ENCODE results near the gene SLC13A3.

GRCh38 chr20:46584508-46584907, 66.8 kb downstream of the SLC13A3 start:
- TF ChIP-seq CTCF (IDR thresholded peaks at IDR 0.05) (no peak), USF2 (IDR thresholded peaks at IDR 0.05) (no peak), POLR2A (IDR thresholded peaks at IDR 0.05; ENCODE audit: low read length) (no peak), NFE2L2 (conservative IDR thresholded peaks at IDR 0.05; ENCODE audit: low read length) (no peak), HOXB13 (CRISPR knock-in tag; IDR thresholded peaks at IDR 0.05; ENCODE audit: low read depth) (no peak), HOXA7 (CRISPR knock-in tag; IDR thresholded peaks at IDR 0.05) (no peak), JUN (IDR thresholded peaks at IDR 0.05) (no peak), RAD21 (conservative IDR thresholded peaks at IDR 0.05 in 1 of 2, IDR thresholded peaks at IDR 0.05 in 1 of 2) (no peak), SREBF2 (IDR thresholded peaks at IDR 0.05) (no peak), NPAS2 (CRISPR knock-in tag; IDR thresholded peaks at IDR 0.05; ENCODE audit: borderline replicate concordance) (no peak), MAZ (IDR thresholded peaks at IDR 0.05; ENCODE audit: borderline replicate concordance, low read depth, low read length) (no peak)
